GM13976 (cell line): ENCODE results near the gene NCAM1.

Experiments used
- DNase-seq: peaks from one replicate; pipeline ENCODE4 v3.0.0; 2012; ENCODE audit warnings: low spot score
- in situ Hi-C: fragments of 300-500 bp; cut with MboI; formaldehyde crosslinking; loops from one replicate; pipeline ENCODE4 v1.12.0; 2022; ENCODE audit warnings: low sequenced_read_pairs, mixed read lengths, inconsistent platforms; ENCODE audit not compliant: unreplicated experiment
- TF ChIP-seq, protein P1 (sequence below): IDR thresholded peaks from 2 replicates; pipeline ENCODE4 v1.5.1; 2012; ENCODE audit warnings: borderline replicate concordance, mild to moderate bottlenecking; ENCODE audit not compliant: insufficient read depth; ENCODE audit errors: extremely low read depth, missing control alignments, control extremely low read depth

NCAM1 gene

DNA sequence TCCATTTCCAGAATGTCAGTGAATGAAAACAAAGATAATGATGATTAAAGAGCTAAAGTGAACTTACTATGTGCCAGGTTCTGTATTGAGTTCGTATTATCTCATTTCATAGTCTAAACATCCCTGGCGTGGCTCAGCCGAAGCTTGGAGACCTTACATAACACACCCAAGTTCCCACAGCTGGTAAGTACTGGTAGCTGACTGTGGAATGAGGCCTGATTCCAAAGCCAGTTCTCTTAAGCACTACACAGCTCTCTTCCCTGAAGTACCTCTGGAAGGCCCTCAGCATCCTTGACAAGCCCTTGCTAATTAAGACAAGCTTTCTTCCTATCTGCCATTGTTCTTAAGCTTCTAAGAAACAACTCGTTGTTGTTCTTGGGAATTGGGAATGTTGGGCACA lies 28.6 kb upstream of the NCAM1 start:
- in situ Hi-C loops, result no loop called here
- TF ChIP-seq, protein P1, sequence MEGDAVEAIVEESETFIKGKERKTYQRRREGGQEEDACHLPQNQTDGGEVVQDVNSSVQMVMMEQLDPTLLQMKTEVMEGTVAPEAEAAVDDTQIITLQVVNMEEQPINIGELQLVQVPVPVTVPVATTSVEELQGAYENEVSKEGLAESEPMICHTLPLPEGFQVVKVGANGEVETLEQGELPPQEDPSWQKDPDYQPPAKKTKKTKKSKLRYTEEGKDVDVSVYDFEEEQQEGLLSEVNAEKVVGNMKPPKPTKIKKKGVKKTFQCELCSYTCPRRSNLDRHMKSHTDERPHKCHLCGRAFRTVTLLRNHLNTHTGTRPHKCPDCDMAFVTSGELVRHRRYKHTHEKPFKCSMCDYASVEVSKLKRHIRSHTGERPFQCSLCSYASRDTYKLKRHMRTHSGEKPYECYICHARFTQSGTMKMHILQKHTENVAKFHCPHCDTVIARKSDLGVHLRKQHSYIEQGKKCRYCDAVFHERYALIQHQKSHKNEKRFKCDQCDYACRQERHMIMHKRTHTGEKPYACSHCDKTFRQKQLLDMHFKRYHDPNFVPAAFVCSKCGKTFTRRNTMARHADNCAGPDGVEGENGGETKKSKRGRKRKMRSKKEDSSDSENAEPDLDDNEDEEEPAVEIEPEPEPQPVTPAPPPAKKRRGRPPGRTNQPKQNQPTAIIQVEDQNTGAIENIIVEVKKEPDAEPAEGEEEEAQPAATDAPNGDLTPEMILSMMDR, result no peak
- no peak for DNase-seq

DNA sequence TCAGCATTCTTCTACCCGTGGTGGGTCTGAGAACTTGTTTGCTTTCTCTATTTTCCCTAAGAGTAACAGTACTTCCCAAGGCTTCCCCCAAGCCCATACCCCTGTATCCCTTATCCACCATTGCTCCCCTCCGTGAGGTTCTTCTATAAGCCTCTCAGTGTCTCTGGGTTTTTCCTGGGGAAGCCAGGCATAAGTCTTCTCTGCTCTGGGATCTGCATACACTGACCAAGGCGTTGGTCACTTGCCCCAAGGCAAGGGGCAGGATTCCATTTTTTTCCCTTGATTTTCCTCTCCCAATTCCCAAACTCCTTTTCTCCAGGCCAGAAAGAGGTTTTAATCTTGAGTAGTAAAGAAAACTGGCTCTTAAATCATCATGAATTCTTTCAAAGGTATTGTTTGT lies 27.2 kb upstream of the NCAM1 start:
- no peak for DNase-seq
- in situ Hi-C loops, result no loop called here
- TF ChIP-seq, protein P1, result no peak

DNA sequence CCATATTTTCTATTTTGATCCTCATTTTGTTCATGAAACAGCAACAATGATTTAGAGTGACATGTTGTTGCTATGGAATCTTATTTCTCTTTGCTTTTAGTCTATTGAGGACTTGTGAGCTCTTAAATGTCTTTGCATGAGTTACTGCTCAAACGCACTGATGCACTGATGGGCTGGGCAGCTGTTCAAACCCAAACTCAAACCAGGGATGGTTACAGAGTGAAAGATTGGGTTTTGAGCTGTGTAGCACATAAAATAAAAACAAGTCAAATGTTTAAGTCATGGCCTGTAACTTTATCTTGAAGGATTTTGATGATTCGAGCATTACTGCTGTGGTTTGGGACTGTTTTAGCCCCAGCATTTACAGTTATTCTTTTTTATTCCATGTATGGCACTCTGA lies 20.1 kb upstream of the NCAM1 start:
- no peak for DNase-seq
- in situ Hi-C loops, result no loop called here
- TF ChIP-seq, protein P1, result no peak

DNA sequence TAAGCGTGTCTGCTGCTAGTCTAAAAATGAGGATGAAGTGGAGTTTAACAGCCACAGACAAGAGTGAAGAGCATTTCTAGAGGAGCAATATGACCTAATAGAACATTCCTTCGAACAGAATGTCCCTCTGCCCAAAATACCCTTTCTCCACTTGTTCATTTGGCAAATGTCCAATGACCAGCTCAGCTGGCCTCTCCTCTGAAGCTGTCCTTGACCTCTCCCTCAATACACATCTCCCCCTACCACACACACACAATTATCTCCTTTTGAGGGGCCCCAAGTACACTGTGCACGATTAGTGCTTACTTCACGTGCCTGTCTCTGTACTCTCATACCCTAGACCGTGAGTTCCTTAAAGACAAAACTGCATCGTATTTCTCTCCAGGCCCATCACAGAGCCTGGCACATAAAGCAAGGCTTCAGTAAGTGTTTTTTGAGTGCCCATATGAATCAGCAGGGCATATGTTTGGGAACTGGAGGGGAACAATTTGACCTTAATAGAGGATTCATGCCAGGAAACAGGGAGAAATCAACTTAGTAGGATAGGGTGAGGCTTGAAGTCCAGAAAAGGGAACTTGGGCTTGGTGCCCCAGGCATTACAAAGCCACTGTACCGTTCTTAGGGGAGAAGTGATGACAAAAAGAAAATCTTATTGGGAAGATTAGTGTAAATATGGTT lies 18.1 kb upstream of the NCAM1 start:
- no peak for DNase-seq
- TF ChIP-seq, protein P1, result no peak
- in situ Hi-C loops, result no loop called here

DNA sequence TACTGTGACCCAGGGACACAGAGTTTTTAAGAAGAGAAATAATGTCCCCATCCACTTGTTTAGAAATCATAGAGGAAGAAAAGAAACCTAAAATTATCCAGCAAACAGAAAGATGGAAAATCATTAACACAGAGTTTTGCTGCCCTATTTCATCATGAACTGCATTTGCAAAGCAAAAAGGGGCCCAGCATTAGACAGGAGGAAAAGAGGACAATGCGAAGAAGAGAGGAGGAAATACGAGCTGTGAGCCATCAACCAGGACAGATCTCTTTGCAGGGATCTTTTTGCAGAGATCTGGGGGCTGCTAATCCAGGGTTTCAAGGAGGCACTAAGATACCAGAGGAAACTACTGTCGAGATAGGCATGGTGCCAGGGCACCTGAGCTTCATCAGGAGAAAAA lies 14.4 kb upstream of the NCAM1 start:
- TF ChIP-seq, protein P1, result no peak
- in situ Hi-C loops, result no loop called here
- DNase-seq, result no peak

DNA sequence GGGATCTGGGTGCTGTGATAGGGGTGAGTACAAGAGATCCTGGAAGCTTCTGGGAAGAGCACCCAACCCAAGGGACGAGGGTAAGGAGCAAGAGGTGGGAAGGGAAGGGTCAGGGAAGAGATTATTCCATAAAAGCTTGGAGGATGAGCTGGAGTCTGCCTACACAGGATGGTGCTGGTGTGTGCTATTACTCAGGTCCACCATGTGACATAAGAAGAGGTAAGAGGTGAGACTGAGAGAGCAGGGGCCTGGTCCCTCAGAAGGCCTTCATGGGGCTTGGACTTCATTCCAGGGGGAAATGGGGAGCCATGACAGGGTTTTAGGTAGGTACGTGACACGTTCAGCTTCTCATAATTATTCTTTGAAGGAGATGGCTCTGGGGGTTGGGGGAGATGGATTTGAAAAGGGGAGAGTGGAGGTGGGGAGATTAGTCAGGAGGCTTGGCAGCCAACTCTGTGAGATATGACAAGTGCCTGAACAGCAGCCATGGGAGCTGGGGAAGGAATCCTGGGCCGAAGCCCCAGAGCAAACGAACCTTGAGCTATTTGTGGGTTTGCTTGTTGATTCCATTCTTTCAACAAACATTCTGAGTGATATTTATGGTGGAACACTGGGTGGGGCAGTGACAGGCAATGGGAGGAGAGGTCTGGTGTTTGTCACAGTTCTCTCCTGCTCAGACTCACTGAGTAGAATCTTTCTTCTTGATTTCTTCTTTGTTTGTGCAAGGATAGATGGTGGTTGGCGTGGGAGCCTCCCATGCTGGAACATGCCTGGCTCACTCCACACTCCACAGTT lies 11.2 kb upstream of the NCAM1 start:
- TF ChIP-seq, protein P1, result no peak
- DNase-seq, result no peak
- in situ Hi-C loops, result no loop called here
